Urinary bladder (tissue), 4 donors: ENCODE results near the gene CNTN2. TPM values are rescaled to one million over a fixed set of nuclear protein-coding genes. Genes with fewer than 3 reads are reported as not detected.

Experiments used
- DNase-seq: peaks from one replicate; pipeline ENCODE4 v3.0.0-alpha.2; 2015; ENCODE audit errors: extremely low spot score
- H3K27ac ChIP-seq: one replicate; pipeline ENCODE4 v1.5.1; 2013; ENCODE audit warnings: low read depth, mild to moderate bottlenecking, moderate library complexity
- H3K36me3 ChIP-seq: one replicate; pipeline ENCODE4 v1.6.1; 2013; ENCODE audit warnings: mild to moderate bottlenecking, moderate library complexity; ENCODE audit not compliant: insufficient read depth
- H3K4me1 ChIP-seq: one replicate; pipeline ENCODE4 v1.6.1; 2013; ENCODE audit warnings: mild to moderate bottlenecking, moderate library complexity; ENCODE audit not compliant: insufficient read depth
- H3K4me3 ChIP-seq: one replicate; pipeline ENCODE4 v1.5.1; 2013; ENCODE audit warnings: low read depth, low read length
- WGBS: extraction: QIAGEN DNeasy Blood & Tissue Kit; methylation state at CpG from one replicate; pipeline ENCODE4 v1.1.7; 2013; 5-methylcytosine and 5-hydroxymethylcytosine counted together
- polyA plus RNA-seq: library from polyadenylated mRNA; stranded (reverse); fragments of 200-250 nt; gene quantifications from one replicate; pipeline ENCODE4 v1.2.3, GENCODE V29; 2013
- total RNA-seq: library from RNA; depleted of rRNA; stranded (reverse); fragments of >200 nt; gene quantifications from one replicate; pipeline ENCODE4 v1.2.3, GENCODE V29; 2014
- donor health status: healthy with polysubstance abuse.
- donor health status: healthy.

Gene CNTN2
- total and polyA plus RNA-seq, 2 donors = 0.67 to 2.1 TPM

DNA sequence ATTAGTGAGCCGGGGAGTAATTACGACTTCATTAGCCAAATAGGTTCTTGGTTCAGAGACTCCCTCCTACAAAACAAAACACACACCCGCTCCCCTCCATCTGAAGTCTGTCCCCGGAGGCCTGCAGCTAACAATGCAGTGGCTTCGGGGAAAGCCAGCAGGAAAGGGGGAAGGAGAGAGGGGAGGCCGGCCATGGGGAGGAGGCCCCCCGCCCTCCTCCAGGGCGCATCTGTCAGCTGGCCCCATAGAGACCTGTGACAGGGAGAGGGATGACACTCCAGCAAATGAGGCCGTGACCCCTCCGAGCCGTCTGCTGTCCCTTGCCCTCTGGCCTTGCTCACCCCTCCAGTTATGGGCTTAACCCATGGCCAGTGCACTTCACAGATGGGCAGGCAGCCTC is 12.1 kb upstream of the CNTN2 start:
- no peak for DNase-seq
- 60% methylated on average over 11 of the region's 11 CpGs for WGBS

DNA sequence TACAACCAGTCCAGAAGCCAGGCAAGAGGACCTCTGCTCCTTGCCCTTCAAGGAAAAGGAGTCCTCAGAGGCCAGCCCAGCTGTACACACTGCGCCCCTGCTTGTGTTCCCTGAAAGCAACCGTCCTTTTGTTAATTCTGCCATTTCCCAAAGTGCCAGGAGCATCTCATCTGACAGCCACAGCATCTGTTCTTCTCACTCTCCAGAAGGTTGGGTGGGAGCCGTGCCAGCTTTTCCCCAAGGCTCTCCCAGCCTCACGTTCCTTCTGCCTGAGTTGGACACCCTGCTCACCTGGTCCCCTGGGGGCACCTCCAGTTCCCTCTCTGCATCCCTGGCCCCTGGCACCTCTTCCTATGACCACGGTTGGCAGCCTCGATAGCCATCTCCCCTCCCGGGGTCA is 10.5 kb upstream of the CNTN2 start:
- Histone ChIP-seq H3K4me1 (no peaks in the 10 kb centered on the region), H3K4me3 (no peak overlapping the region), H3K36me3 (no peaks in the 10 kb centered on the region), H3K27ac (no peak overlapping the region)
- no peak for DNase-seq
- 85% methylated on average over 7 of the region's 7 CpGs for WGBS

More for the DNA sequence above, 12.1 kb upstream of the CNTN2 start:
- H3K4me3 ChIP-seq = no peak overlapping the region
- no peak overlapping the region for H3K27ac ChIP-seq
- no peaks in the 10 kb centered on the region for H3K36me3 ChIP-seq
- no peaks in the 10 kb centered on the region for H3K4me1 ChIP-seq

DNA sequence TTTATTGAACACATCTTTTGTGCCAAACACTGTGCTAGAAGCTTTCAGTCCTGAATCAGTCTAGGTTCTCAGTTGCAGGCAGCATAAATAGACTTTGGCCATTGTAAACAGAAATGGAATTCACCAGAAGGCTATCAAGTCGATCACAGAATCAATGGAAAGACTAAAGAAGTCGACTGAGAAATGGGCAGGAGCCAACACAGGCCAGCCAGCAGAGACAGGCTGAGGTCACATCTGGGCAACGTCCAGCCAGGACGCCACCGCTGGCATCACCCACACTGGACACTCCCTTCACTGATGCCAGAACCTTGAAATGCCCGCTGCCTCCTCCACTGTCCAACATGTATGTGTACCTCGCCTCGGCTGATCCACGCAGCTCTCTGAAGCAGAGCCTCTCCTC is 5.5 kb upstream of the CNTN2 start:
- H3K4me1 ChIP-seq = no peaks in the 10 kb centered on the region
- no peak overlapping the region for H3K27ac ChIP-seq
- H3K4me3 ChIP-seq = no peak overlapping the region
- 91% methylated on average over 9 of the region's 9 CpGs for WGBS
- no peak for DNase-seq
- H3K36me3 ChIP-seq = no peaks in the 10 kb centered on the region

DNA sequence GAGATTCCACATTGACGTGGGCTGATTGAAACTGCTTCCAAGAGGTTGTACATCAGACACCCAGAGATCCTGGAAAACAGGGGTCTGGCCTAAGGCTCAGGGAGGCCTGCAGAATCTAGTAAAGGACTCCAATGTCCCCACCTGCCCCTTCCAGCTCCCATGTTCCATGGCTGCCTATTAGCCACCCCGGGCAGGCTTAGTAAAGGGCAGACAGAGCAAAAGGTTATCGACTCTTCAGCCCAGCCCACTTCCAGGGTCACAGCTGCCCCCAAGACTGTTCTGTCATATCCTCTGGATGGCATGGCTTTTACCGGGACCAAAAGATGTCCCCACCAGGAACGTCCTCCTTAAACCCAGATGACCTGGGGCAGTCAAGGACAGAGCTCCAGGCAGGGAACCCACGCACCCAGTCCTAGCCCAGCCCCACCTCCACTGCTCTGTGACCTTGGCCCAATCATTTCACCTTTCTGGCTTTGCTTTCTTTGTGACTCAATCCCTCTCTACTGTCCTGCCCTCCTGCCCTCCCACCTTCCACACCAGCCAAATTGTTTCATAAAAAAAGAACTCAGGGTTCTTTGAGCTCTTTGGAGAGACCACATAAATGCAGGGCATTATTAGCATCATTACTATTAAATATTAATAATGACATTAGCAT is 4.8 kb upstream of the CNTN2 start:
- Histone ChIP-seq H3K36me3 (no peaks in the 10 kb centered on the region), H3K4me3 (no peak overlapping the region), H3K27ac (no peak overlapping the region), H3K4me1 (no peaks in the 10 kb centered on the region)
- WGBS = 85% methylated on average over 6 of the region's 6 CpGs
- DNase-seq = no peak

DNA sequence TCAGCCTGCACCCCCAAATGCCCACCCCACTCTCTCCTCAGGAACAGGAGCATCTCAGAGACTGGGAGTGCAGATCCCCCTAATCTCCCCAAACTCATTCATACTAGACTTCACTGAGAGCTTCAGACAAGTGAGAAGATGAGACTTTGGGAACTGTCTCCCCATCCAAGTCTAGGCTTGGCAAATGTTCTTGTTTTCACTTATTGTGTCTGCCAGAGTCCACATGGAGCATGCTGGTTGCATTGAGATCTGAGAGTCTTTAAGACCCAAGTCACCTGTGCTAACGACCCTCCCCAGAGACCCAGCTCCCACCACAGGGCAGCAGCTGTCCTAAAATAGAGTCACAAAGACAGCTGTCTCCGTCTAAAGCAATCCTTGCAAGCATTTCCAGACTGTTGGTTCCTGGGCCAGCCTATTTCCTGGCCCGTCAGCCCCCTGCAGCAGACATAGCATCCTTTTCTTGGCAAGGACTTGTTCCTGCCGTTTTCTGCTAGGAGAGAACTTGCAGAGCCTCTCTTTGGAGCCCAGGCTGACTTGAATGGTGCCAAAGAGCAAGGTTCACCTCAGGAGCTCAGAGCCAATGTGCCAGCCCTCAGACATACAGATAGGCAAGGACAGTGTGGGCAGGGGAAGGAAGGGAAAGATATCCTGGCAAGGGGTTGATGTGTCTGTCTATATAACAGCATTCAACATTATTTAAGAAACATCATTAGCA is 1.9 kb upstream of the CNTN2 start:
- no peak for DNase-seq
- Histone ChIP-seq H3K4me1 (no peaks in the 10 kb centered on the region), H3K36me3 (no peaks in the 10 kb centered on the region), H3K4me3 (no peak overlapping the region), H3K27ac (no peak overlapping the region)
- 28% methylated on average over 4 of the region's 4 CpGs for WGBS

DNA sequence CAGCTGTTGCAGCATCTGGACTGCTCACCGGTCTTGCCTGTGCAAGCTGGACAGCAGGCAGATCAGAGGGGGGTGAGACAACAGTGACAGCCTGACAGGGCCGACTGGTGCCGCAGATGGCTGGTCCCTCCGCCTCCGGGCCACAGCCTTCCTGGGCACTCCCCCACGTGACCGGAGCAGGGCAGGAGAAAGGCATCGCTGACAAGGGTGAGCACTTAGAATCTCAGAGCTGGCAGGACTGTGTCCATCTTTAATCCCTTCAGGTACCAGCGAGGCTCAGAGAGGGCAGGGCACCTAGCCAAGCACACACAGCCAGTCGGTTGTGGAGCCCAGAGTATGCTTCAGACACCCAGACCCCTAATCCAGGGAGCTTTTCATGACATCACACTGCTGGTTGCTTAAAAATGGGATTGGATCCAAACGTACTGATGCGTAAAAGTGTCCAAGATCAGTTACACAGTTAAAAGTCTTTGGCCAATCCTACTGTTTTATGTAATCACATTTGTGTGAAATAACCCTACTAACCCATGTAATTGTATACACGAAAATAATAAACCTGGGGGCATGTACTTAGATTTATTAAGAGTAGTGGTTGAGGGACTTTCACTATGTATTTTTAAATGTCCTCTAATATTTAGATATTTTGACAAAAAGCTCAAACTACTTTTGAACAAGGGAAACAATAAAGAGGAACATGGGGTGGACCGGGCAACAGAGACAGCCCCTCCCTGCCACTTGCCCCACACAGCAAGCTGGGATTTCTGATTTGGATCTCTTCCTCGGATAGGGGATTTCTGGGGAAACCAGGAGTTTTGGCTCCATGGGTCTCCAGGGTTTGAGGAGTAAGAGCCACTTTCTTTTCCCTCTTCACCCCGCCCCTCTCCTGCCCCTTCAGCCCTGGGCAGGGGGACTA is 758 bp upstream of the CNTN2 start:
- DNase-seq = no peak
- Histone ChIP-seq H3K36me3 (no peaks in the 10 kb centered on the region), H3K4me3 (no peak overlapping the region), H3K27ac (no peak overlapping the region), H3K4me1 (no peaks in the 10 kb centered on the region)
- WGBS = 51% methylated on average over 16 of the region's 16 CpGs

DNA sequence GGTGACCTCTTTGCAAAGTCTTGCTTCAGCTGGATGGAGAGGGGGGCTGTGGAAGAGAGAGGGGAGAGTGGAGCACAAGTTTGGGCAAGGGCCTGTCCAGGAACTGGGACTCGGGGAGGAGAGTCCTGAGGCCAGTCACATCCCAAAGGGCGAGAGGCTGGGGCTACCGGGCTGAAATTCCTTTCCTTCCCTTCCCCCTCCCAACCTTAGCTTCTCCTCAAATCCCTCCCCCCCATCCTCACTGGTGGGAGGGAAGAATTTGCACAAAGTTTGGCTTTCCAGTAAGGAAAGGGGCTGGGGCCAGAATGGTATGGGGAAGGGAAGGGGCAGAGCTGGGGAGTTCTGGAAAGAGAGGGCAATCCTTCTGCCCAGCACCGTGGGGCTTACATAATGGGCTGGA is 854 bp downstream of the CNTN2 start:
- Histone ChIP-seq H3K4me1 (no peaks in the 10 kb centered on the region), H3K36me3 (no peaks in the 10 kb centered on the region), H3K27ac (no peak overlapping the region), H3K4me3 (no peak overlapping the region)
- WGBS = 31% methylated on average over 4 of the region's 4 CpGs
- DNase-seq = no peak

DNA sequence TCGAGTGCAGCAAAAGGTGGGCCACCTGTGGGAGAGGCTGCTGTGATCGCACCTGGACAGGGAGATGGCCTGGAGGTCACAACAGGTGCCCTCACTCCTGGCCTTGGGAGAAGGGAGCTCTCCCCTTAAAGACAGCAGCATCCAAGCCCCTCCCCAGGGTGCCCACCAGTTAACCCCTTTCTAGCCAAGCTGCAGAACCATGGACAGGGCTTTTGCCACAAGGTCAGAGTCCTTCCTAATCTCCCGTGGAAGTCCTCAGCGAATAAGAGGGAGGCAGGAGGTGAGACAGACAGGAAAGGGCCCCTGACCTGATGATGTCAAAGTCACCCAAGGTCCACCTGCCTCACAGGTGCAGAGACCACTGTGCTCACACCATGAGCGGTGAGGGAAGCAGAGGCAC is 1.7 kb downstream of the CNTN2 start:
- DNase-seq = no peak
- 31% methylated on average over 5 of the region's 5 CpGs for WGBS
- Histone ChIP-seq H3K36me3 (no peaks in the 10 kb centered on the region), H3K4me3 (no peak overlapping the region), H3K4me1 (no peaks in the 10 kb centered on the region), H3K27ac (no peak overlapping the region)

DNA sequence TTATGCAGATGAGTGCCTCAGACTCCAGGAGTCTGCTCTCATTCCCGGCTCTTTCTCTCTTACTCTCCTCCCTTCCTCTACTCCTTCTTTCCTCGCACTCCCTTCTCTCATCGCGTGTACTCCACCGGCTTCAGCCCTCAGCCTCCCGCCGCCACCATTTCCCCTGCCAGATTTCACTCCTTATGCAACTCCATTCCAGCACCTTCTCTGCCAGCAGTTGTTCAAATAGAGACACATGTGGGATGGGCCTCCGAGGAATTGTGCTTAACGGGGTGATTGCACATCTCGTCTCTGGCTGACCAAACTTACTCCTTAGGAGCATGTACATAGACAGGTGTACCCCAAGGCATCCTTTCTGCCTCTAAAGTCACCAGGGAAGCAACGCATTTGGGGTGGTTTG is 2.1 kb downstream of the CNTN2 start:
- DNase-seq = no peak
- Histone ChIP-seq H3K36me3 (no peaks in the 10 kb centered on the region), H3K27ac (no peak overlapping the region), H3K4me1 (no peaks in the 10 kb centered on the region), H3K4me3 (no peak overlapping the region)
- 33% methylated on average over 11 of the region's 11 CpGs for WGBS

DNA sequence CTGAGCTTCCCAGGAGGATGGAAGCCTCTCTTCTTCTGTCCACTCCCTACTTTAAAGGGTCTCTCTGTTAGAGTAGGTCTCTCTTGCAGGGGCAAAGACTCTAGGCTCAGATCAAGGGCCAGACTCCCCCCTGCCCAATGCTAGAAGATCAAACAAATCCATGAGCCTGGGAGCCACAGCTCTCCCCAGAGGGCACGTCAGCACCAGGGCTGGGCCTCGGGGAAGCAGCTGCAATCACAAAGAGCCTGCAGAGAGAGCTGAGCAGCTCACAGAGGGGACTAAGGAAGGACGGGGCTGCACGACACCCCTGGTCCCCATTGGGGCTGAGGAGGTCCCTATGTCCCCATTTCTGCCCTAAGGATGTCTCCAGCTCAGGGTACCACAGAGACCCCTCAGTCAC is 3.9 kb downstream of the CNTN2 start:
- 48% methylated on average over 4 of the region's 4 CpGs for WGBS
- Histone ChIP-seq H3K4me3 (no peak overlapping the region), H3K36me3 (no peaks in the 10 kb centered on the region), H3K4me1 (no peaks in the 10 kb centered on the region), H3K27ac (no peak overlapping the region)
- no peak for DNase-seq

DNA sequence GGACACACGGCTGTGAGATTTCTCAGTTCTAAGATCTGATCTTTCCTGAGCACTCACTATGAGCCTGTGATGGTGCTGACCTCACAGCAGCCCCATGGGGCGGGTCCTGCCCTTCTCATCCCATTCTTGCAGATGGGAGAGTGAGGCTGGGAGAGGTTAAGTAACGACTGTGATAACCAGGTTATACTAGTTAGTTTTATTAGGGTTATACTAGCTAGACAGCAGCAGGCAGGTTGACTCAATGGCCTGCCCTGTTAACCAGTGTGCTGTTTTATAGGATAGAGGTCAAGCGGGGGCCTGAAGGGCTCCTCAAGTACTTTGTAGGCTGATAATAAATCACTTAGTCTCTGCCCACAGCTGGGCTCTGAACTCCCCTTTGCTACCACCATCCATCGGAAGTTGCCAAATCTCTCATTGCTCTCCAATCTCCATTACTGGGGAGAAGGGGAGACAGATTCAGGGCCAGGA is 4.8 kb downstream of the CNTN2 start:
- Histone ChIP-seq H3K4me3 (no peak overlapping the region), H3K36me3 (no peaks in the 10 kb centered on the region), H3K4me1 (no peaks in the 10 kb centered on the region), H3K27ac (no peak overlapping the region)
- WGBS = 57% methylated on average over 5 of the region's 5 CpGs
- no peak for DNase-seq

DNA sequence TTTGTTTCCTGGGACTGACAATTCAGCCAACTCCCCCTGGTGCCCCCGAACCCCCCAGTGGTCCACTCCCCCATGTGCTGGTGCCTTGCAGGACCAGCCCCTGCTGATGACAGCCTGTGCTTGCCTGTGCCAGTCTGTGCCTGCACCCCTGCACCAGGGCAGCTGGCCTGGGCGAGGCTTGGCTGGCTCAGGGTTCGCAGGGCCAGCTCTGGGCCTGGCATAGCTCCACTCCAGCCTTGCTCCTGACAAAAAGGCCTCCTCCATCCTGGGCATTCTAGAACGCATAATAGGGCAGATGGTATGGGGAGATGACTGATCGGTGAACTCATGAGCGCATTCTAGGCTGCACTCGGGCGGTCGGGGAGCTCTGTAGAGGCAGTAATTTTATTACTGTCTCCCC is 5.4 kb downstream of the CNTN2 start:
- Histone ChIP-seq H3K4me3 (no peak overlapping the region), H3K4me1 (no peaks in the 10 kb centered on the region), H3K27ac (no peak overlapping the region), H3K36me3 (no peaks in the 10 kb centered on the region)
- DNase-seq = no peak
- WGBS = 81% methylated on average over 9 of the region's 9 CpGs

DNA sequence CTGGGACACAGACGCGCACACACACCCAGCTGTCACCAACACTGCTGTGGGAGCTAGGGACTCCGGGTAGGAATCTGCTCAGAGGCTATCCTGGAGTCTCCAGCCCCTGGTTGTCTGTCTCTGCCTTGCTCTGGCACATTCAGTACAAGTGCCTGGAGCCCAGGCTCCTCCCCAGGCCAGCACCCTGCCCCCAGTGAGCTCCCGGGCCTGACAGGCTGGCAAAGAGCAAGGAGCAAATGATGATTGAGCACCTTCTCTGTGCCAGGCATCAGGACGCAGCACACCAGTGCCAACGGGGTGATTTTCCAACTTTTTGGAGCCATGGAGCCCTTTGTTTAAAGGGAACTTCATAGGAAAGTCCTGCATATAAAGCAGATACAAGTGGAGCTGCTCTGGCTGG is 6.5 kb downstream of the CNTN2 start:
- no peak overlapping the region for H3K4me3 ChIP-seq
- no peak overlapping the region for H3K27ac ChIP-seq
- DNase-seq = no peak
- H3K4me1 ChIP-seq = no peaks in the 10 kb centered on the region
- WGBS = 58% methylated on average over 6 of the region's 6 CpGs
- H3K36me3 ChIP-seq = no peaks in the 10 kb centered on the region

DNA sequence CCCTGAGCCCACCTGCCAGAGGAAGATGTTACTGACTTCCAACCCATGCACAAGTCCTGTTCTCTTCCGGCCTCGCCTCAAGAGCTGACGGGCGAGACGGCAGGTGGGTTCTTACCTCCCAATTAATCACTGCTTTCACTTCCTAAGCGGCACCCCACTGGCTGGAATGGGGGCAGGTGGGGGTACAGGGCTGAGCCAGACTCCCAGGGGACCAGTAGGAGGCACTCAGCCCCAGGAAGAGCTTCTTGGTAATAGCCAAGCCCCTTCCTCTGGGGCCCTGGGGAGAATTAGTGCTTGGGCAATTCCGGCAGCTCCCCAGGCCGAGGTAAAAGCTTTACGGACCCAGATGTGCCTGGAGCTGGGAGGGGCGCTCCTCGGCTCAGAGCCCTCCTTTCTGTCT is 9.7 kb downstream of the CNTN2 start:
- no peaks in the 10 kb centered on the region for H3K36me3 ChIP-seq
- H3K4me1 ChIP-seq = no peaks in the 10 kb centered on the region
- DNase-seq = no peak
- H3K27ac ChIP-seq = no peak overlapping the region
- no peak overlapping the region for H3K4me3 ChIP-seq
- 73% methylated on average over 11 of the region's 11 CpGs for WGBS
